NCI-H524 treated with DMSO at 0.1 percent for 48 hours (cell line): ENCODE data around the gene TSPY8.
"Not testable (repeated sequence)": the region's sequence is repeated elsewhere in the genome, so short reads cannot be mapped to it uniquely, and the experiment has no call there.

Experiments
- DNase-seq: peaks from one replicate; lab custom pipeline; 2025; lab: John Stamatoyannopoulos, UW

The TSPY8 gene

DNA sequence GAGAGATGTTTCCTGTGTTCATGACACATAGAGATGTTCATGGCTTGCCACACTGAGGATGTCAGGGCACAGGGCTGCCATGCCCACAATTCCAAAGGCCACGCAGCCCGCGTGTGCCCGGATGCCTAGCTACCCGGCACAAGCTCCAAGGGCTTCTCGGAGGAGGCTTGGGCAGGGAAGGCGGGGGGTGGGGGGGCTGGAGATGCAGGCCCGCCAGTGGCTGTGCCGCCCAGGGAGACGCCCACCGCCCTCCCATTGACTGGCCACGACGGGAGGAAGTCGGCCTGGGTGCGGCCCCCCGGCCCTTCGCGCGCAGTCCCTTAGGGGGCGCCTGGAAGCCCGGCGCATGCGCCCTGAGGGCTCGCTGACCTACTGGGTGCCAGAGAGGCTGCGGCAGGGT, at the start of gene TSPY8:
Gene TSPY8, plus strand, starts transcription at position 301 of the 400 bp plus-strand sequence. Its CDS starts 46 bp downstream, at position 347.
- not testable (repeated sequence) for DNase-seq

DNA sequence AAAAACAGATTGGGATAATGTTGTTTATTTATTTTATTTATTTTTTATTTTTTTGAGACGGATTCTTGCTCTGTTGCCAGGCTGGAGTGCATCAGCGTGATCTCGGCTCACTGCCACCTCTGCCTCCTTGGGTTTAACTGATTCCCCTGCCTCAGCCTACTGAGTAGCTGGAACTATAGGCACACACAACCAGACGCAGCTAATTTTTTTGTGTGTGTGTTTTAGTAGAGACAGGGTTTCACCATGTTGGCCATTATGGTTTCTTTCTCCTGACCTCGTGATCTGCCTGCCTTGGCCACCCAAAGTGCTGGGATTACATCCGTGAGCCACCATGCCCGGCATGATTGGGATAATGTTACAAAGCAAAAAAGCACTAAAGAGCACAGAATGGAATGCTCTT, 36.6 kb upstream of the TSPY8 start:
- no peak for DNase-seq

GRCh38 chrY:9337164-9337563, 20.4 kb upstream of the TSPY8 start, which contains the start of gene TSPY4:
Gene TSPY4 (plus strand): TSS chrY:9337464. CDS start chrY:9337510, 46 bp downstream.
- DNase-seq, result not testable (repeated sequence)

GRCh38 chrY:9396527-9396926, 38.9 kb downstream of the TSPY8 start:
- DNase-seq, result not testable (repeated sequence)

GRCh38 chrY:9398121-9398520, 40.5 kb downstream of the TSPY8 start, which contains the start of gene TSPY3:
Gene TSPY3 (plus strand): TSS chrY:9398421. CDS start chrY:9398467, 46 bp downstream.
- DNase-seq, result not testable (repeated sequence)
